ENCODE data around the gene SEC22B.
A peak's percentile ranks its signal among the peaks of the same experiment; 100 is the strongest.
"Not testable (repeated sequence)": the region's sequence is repeated elsewhere in the genome, so short reads cannot be mapped to it uniquely, and the experiment has no call there.

SEC22B gene

DNA sequence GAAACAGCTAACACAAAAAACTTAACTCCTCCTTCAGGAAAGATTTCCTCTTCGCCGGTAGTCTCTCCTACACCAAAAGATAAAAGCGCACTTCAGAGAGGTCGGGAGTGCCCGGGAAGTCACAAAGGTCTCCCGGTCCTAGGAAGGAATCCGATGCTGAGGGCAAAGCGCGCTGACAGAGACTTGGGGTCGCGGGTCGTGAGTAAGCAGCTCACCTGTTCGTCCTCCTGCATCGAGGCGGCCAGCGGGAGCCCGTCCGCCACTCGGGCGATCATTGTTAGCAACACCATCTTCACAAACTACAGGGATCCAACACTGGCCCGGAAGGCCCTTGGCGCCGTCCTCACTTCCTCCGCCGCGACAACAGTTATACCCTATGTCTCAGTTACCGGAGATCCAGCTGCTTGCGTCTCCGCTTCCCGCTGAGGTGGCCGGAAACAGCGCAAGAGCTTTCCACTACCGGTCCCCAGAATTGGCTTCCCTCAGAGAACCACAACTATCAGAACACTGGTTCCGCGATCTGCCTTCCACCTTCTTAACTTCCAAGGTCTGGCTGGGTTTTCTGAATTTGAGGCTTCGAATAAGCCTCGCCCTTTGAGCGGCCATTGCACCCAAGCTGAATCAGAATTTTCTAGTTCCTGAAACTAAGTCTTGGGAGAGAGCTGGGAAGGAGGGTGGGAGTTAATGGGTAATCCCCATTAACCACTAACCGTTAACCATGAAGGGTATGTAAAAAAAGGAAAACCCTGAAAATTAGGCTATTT, at the start of gene SEC22B:
Gene SEC22B (minus strand): TSS at position 429 of the 764 bp plus-strand sequence. CDS start 139 bp downstream, at position 290.
- DNase-seq (ENCODE audit: low read depth): peak; percentile 70

DNA sequence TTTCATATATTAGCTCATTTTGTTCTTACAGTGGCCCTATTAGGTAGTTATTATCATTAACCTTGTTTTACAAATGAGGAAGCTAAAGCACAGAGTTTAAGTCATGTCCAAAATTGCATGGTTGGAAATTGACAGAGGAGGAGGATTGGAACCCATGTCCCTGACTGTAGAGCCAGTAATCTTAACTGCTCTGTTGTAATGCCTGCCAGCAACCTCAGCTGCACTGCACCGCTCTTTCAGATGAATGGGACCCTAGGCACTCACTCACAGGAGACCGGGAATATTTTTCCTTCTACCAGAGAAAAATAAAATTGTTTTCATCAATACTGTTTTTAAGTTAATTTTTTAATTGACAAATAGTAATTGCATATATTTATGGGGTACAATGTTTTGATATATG, 41.6 kb upstream of the SEC22B start:
- DNase-seq (ENCODE audit: low read depth): not testable (repeated sequence)

DNA sequence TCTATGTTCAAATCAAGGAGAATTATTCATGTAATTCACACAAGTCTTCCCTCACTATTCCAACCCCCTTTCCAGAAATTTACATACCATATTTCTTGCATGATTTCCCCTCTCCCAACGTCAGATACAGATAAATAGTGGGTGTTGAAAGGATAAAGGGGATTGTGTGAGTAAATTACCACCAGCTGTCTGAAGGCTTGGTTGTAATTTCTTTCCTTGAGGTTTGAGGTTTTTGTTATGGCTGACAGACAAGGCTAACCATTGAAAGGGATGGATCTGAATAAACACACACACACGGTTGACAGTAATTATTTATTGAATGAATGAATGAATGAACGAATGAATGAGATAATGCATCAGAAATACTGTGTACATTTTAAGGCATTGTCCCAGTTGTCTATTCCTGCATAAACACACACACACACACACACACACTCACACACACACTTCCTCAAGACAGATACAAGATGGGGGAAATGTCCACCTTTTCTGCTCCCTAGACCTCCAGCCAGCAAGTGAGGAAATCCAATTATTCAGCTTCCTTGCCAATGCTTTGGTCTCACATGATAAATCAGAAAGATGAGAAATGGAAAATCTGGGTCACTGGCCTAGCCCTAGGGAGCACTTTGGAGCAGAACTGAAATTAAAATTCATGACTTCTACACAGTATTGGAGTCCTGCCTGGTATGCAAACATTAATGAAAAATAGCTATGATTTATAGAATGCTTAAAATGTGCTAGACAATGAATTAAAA, 41.0 kb upstream of the SEC22B start:
- DNase-seq (ENCODE audit: low read depth): not testable (repeated sequence)

DNA sequence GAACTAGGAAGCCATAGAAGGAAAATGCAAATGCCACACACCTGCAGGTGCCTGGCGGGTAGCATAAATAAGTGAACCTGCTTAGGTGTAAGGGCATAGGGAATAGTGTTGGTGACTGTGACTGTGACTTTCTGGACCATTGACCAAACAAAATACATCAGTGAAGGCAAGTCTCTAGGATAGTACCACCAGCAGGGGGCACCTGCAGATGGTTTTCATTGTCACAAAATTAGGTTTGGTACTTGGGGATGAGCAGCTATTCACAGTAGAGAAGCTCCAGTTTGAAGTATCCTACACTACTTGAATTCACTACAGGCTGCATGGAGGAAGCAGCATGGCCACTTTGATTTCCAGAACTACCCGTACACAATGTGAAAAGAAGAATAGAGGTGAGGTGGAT, 37.3 kb upstream of the SEC22B start:
- DNase-seq (ENCODE audit: low read depth): not testable (repeated sequence)

DNA sequence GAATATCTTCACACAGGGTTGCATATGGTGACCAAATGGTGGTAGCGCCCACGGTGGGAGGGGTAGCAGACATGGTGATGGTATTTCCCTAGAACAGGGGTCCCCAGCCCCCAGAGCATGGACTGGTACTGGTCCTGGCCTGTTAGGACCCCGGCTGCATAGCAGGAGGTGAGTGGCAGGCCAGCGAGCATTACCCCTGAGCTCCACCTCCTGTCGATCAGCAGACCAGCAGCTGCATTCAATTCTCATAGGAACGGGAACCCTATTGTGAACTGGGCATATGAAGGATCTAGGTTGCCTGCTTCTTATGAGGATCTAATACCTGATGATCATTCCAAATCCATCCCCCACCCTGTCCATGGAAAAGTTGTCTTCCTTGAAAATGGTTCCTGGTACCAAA, 34.4 kb upstream of the SEC22B start:
- DNase-seq (ENCODE audit: low read depth): not testable (repeated sequence)

DNA sequence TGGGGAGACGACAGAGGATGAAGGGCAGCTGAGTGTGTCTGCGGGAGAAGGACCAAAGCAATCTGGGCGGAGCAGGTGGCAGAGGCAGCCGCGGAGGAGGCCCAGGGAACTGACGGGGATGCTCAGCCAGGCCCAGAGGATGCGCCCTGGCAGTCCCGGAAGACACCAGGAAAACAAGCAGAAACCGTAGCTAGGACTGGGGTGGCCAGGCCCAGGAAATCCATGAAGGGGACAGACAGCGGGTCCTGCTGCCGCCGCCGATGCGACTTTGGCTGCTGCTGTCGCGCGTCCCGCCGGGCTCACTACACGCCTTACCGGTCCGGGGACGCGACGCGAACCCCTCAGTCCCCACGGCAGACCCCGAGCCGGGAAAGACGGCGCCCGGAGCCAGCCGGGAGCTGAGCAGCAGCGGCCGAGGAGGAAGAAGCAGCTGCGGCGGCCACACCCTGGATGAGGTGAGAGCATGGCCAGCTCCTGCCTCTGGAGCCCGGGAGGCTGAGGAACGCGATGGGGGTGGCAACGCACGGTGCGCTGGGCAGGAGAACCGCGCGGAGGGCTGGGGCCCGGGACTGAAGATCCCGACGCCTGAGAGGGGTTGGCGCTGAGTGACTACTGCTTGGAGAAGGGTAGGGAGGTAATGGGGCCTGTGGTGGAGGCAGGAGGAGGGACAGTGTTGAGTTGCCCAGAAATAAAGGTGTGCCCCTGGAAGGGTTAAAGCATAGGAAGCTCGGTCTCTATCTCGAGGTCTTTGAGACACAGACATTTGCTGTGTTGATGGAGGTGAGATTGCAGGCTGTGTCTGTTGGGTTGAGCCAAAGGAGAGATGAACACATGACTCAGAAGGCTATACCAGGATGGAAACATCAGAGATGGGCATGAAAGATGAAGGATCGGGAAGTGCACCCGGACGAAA, 20.8 kb upstream of the SEC22B start:
- not testable (repeated sequence) for DNase-seq (ENCODE audit: low read depth)

DNA sequence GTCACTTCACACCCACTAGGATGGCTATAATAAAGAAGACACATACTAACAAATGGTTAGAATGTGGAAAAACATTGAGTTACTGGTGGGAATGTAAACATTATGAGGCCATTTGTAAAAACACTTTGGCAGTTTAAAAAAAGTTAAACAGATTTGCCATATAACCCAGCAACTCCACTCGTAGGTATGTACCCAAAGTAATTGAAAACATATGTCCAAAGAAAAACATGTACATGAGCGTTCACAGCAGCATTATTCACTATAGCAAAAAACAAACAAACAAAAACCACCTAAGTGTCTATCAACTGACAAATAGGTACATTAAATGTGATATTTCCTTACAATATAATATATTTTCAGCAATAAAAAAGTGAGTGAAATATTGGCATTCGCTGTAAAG, 12.3 kb upstream of the SEC22B start:
- DNase-seq (ENCODE audit: low read depth): not testable (repeated sequence)

DNA sequence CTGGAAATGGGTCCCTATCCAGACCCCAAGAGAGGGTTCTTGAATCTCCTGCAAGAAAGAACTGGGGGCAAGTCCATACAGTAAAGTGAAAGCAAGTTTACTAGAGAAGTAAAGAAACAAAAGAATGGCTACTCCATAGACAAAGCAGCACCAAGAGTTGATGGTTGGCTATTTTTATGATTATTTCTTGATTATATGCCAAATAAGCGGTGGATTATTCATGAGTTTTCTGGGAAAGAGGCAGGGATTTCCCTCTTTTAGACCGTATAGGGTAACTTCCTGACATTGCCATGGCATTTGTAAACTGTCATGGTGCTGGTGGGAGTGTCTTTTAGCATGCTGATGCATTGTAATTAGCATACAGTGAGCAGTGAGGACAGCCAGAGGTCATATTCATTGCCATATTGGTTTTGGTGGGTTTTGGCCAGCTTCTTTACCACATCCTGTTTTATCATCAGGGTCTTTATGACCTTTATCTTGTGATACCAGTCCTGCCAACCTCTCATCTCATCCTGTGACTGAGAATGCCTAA, 5.9 kb upstream of the SEC22B start:
- DNase-seq (ENCODE audit: low read depth): not testable (repeated sequence)

DNA sequence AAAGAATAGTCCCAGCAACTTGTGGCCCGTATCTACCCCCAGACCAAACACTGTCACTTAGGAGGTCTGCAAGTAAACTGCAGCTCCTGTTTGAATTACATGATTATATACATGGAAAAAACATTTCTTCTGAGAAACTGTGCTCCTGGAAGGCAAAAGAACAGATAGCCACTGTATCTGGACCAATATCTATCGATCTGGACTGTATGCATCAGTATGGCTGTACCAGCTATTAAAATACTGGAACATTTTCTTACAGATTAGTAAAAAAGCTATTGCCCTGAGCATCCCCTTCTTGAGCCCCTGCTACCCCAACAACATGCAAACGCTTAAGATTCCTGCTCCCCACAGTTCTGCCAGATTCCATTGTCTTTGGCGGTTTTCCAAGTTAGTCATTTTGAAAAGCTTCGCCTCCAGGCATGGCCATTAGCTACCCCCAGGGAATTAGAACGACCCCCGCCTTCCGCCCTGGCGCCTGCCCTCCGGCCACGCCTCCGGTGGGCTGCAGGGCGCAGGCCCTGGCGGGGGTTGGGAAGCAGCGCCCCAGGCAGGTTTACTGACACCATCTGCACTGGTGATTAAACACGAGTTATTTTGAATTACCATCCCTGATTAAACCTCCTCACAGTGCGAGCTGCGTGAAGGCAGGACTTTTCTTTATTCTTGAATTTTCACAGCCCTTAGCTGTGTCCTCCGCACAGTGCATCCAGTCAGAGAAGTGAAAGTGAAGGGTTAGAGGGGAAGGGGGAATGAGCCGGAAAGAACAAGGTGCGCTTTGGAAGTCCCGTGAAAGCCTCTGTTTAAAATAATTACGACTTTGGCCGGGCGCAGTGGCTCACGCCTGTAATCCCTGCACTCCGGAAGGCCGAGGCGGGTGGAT, 3.7 kb upstream of the SEC22B start:
- DNase-seq (ENCODE audit: low read depth): not testable (repeated sequence)

DNA sequence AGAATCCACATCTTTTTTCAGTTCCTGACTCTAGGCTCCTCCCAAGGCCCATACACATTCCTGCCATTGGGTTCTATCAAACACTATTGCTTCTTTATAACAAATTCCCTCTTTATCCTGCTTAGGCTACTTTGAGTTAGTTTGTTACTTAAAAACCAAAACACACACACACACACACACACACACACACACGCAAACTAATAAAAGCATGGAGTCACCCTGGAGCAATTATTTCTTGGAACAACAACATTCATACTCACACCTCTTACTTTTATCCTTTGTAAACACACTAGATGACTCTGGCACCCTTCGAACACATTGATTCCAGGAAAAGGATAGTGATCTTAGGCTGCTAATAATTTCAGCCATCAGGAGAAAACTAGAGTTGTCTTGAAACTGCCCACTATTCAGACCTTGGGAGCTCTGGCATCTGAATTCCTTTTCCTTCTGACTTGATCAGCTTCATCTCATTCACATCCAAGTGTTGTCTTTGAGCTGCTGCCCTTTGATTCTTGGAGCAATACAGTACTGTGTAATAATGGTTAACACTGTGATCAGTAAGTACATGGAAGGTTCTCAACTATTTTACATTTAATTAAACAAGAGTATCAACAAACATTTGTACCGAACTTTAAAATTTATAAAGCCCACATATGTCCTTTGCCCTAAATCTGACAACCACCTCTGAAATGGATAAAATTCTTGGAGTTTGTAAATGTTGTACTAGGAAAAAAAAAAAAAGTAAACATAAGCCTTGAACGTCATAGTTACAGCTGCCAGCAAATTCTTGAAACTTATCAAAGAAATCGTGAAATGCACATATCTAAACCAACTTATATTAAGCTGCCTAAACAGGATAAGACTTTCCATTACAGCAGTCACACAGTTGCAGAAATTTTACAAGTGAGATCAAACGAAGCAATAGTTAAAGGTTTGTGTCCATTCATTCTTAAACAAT, 2.8 kb upstream of the SEC22B start:
- DNase-seq (ENCODE audit: low read depth): no peak

DNA sequence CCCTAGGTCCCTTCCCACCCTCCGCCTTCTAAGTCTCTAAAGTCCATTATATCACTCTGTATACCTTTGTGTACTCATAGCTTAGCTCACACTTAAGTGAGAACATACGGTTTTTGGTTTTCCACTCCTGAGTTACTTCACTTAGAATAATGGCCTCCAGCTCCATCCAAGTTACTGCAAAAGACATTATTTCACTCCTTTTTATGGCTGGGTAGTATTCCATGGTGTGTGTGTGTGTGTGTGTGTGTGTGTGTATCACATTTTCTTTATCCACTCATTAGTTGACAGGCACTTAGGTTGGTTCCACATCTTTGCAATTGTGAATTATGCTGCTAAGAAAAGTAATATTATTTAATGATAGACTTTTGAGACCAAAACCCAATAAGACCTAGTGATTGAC, 1.7 kb upstream of the SEC22B start:
- not testable (repeated sequence) for DNase-seq (ENCODE audit: low read depth)

DNA sequence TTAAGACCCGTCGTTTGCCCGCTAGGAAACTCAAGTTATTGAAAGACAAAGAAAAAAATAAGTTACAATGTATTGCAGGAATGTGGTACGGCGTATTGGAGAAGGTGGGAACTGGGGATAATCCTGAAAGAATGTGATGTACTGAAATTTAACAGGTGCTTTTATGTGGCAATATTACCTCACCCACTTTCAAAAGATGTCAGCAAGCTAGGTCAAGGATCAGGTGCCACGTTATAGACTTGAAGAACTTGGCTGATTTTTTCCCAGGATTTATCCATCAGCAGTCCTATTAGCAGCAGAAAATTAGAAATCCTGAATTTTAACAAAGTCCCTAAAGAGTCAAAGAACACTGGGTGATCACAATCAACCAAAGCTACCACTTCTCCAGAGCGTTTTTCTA, 632 bp downstream of the SEC22B start:
- not testable (repeated sequence) for DNase-seq (ENCODE audit: low read depth)

DNA sequence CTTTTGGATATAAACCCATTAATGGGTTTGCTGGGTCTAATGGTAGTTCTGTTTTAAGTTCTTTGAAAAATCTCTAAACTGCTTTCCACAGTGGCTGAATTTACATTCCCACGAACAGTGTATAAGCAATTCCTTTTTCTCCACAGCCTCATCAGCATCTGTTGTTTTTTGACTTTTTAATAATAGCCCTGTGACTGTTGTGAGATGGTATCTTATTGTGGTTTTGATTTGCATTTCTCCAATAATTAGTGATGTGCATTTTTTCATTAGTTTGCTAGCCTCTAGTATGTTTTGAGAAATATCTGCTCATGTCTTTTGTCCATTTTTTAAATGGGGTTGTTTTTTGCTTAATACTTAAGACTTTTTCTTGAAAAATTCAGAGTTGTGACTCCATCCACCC, 11.6 kb downstream of the SEC22B start:
- DNase-seq (ENCODE audit: low read depth): not testable (repeated sequence)

DNA sequence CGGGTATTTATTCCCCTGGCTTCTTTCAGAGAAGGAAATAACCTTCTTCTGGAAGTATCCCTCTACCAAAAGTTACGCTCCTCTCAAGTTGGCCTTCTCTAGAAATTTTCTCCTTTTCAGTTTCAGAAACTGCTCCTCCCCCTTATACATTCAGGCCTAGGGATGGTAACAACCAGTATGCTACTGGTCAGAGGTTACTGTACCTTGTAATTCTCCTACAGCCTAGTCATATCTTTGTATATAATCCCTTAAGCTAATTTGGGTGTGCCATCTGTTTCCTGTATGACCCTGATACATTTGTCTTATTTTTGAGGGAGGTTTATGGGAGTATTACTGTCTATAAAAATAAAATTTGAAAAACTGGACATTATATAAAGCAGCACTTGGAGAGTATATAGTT, 14.3 kb downstream of the SEC22B start:
- DNase-seq (ENCODE audit: low read depth): not testable (repeated sequence)

DNA sequence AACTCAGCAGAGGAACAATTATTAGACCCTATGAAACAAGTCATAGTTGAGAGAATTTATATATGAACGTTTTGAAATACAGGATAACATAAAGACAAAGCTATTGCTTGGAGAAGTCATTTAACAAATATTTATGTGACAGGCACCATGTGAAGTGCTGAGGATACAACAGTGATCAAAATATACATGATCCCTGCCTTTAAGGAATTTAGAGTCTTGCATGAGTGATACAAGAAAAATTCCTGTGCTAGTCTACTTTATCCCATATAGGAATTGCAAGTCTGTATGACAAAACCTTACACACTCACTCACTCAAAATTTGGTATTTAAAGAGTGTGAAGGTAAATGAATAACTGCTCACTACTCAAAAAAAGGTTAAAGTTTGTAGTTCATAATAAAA, 17.8 kb downstream of the SEC22B start:
- not testable (repeated sequence) for DNase-seq (ENCODE audit: low read depth)

DNA sequence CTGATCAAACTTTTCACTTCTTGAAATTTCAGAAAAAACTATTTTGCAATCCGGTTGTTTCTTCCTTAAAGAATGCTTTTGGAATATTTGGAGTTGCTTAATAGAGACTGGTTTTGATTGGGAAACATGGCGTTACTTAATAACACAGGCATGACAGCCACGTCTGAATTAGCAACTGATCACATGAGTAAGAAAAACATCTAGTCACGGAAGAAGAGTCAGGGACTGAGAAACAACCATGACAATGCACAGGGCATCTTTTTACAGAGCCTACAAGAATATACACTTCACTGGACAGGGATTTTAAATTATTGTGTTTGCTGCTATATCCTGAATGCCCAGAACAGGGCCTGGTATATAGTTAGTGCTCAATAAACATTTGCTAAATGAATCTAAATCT, 18.2 kb downstream of the SEC22B start:
- DNase-seq (ENCODE audit: low read depth): not testable (repeated sequence)

DNA sequence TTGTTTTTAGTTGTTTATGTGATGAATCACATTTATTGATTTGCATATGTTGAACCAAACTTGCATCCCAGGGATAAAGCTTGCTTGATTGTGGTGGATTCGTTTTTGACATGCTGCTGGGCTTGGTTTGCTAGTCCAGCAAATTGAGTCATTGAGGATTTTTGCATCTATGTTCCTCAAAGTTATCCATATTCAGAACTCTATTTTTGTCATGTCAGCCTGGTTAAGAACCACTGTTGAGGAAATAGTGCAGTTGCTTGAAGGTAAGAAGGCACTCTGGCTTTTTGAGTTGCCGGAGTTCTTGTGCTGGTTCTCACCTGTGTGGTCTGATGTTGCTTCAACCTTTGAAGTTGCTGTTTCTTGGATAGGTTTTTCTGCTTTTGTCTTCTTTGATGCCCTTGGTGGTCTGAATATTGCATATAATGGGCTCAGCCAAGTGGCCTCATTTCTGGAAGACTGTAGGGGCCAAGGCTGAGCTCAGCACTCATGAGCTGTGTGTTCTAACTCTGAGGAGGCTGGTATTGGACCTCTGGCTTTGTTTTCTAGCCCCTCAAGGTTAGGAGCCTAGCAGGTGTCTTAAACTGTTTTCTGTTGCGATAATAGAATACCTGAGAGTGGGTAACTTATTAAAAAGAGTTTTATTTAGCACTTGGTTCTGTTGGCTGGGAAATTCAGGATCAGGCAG, 26.0 kb downstream of the SEC22B start:
- DNase-seq (ENCODE audit: low read depth): not testable (repeated sequence)

DNA sequence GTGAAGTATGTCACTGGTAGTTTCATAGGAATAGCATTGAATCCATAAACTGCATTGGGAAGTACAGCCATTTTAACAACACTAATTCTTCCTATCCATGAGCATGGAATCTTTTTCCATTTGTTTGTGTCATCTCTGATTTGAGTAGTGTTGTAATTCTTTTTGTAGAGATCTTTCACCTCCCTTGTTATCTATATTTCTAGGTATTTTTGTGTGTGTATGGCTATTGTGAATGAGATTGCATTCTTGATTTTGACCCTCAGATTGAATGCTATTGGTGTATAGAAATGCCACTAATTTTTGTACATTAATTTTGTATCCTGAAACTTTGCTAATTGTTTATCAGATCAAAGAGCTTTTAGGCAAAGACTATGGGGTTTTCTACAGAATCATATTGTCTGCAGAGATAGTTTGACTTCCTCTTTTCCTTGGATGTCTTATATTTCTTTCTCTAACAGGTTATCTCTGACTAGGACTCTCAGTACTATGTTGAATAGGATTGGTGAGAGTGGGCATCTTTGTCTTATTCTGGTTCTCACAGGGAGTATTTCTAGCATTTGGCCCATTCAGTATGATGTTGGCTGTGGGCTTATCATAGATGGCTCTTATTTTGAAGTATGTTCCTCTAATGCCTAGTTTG, 26.8 kb downstream of the SEC22B start:
- not testable (repeated sequence) for DNase-seq (ENCODE audit: low read depth)

DNA sequence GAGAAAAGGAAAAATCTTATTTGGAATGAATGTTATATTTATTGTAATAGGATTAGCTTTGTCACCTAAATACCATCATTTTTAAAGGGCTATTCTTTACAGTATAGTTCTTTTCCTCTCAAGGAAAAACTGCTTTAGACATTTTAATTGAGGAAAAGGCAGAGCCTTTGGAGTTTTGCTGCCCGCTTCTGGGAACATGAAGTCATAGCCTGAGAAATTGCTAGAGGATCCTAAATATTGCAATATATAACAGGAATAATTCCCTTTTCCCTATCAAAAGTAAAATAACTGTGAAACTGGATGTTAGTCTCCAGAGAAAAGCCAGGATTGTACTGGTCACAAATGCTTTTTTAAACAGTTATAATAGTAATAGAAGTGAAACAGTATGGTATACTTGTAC, 30.5 kb downstream of the SEC22B start:
- DNase-seq (ENCODE audit: low read depth): not testable (repeated sequence)
